GM19397 (cell line): Measurements from ENCODE around the gene GFI1B.
"Not testable (repeated sequence)": the region's sequence is repeated elsewhere in the genome, so short reads cannot be mapped to it uniquely, and the experiment has no call there.

Experiments
- ATAC-seq: cut with Tn5 transposase; IDR thresholded peaks from one replicate; pipeline ENCODE4 v1.9.1; 2021; ENCODE audit warnings: mild to moderate bottlenecking, moderate library complexity; ENCODE audit not compliant: unreplicated experiment

The GFI1B gene

DNA sequence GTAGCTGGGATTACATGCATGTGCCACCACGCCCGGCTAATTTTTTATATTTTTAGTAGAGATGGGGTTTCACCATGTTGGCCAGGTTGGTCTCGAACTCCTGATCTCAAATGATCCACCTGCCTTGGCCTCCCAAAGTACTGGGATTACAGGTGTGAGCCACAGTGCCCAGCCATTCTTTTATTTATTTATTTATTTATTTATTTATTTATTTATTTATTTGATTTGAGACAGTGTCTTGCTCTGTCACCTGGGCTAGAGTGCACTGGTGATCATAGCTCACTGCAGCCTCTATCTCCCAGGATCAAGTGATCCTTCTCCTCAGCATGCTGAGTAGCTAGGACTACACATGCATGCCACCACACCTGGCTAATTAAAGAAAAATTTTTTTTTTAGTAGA, 10.6 kb upstream of the GFI1B start:
- ATAC-seq: not testable (repeated sequence)

- ATAC-seq: no peak
Measured at GRCh38 chr9:132969783-132970182, 8.7 kb upstream of the GFI1B start.

DNA sequence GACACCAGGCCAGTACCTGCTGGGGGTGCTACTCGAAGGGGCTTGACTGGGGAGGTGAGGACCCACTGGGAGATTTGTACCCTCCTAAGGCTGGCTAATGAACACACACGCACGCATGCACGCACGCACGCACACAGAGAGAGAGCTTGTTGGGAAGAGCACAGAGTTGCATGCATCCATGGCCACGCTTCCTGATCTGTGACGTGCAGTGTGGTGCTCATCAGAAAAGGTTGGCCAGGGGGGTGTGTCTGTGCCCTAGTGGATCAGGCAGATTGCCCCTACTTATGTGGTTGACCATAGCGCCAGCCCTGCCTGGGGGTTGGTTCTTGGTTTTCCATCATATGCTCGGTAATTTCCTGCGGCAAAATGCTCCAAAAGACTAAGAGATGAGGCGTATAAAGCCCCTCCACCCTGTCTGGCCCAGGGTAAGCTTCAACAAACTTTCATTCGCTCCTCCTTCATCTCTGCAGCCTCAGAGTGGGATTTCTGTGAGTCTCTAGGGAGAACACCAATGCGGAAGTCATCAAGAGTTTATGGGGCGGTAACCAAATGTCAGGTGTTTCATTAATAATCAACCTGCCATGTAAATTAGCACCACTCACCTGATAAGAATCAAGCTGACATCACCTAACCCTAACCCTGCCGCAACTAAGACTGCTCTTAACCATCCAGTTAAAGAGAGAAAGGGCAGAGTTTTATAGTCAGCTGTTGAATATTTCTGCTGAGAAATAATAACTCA, 8.0 kb upstream of the GFI1B start:
- ATAC-seq: no peak

GRCh38 chr9:132973166-132973565, 5.3 kb upstream of the GFI1B start:
- ATAC-seq: no peak

GRCh38 chr9:132973713-132974112, 4.8 kb upstream of the GFI1B start:
- no peak for ATAC-seq

DNA sequence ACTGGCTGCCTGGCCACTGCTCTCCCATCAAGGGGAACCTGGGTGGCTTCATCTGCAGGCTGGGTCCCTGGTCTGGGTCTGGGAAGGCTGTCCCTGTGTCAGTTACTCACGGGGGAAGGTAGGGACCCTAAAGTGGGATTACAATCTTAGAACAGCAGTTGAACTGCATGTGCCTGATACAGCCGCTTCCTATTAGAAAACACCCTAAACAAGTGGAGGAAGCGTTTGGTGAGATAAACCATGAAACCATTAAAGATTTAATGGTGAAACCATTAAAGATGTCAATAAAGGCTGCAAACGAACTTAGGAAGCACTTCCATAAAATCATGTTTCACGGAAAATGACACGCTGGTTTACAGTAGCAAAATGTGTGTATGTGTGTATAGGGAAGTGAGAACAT, 2.5 kb upstream of the GFI1B start:
- no peak for ATAC-seq

GRCh38 chr9:132976571-132976970, 1.9 kb upstream of the GFI1B start:
- no peak for ATAC-seq

DNA sequence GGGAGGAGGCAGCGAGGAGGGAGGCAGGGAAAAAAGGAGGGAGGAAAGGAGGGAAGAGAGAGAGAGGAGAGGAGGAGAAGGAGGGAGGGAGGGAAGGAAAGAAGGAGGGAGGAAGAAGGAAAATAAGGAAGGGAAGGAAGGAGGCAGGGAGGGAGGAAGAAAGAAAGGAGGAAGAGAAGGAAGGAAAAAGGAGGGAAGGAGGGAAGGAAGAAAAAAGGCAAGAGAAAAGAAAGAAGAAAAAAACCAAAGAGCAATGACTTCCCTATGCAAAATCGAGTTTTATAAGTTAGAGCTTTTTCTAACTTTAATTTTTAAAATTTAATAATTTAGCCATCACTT, 413 bp upstream of the GFI1B start:
- no peak for ATAC-seq

GRCh38 chr9:132980157-132980556, 1.7 kb downstream of the GFI1B start:
- no peak for ATAC-seq

GRCh38 chr9:132982458-132982857, 4.0 kb downstream of the GFI1B start:
- no peak for ATAC-seq

- ATAC-seq: no peak
Measured at GRCh38 chr9:132983491-132984201, 5.2 kb downstream of the GFI1B start.

DNA sequence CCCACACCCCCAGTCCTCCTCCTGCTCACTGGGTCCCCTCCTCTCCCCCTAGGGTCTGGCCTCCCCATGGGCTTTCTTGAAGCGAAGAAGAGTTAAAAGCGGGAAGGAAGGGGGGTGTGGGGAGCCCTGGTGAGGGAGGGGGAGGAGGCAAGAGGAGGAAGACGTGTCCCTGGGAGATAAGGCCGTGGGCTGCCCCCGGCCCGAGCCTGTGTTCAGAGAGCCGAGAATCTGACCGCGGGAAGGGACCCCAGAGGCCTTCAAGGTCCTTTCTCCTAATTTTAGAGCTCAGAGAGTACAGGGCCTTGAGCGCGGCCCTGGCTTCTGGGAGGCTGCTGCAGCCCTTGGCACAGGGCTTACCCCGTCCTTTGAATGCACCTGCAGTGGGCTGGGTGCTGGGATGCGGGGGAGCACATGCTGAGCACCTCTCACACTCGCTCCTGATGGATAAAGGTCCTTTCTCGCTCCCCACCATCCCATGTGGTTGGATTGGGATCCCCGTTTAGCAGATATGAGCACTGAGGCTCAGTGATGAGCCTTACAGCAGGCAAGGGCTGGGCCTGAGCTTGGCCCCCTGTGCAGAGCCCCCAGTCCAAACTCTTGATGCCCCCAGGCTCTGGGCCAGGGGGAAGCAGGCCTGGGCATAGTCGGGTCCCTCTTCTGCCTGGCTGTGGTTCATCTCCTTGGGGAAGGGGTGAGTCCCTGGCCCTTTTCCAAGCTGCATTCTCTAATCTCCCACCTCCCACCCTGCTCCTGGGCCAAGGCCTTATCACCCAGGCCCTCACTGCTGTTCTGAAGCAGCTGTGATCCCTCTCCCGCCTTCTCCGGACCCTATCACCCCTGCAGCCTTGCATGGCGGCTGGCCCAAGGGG, 5.9 kb downstream of the GFI1B start:
- no peak for ATAC-seq

- ATAC-seq: no peak
Measured at GRCh38 chr9:132985071-132985350, 6.5 kb downstream of the GFI1B start.

GRCh38 chr9:132985489-132985888, 7.0 kb downstream of the GFI1B start:
- no peak for ATAC-seq

DNA sequence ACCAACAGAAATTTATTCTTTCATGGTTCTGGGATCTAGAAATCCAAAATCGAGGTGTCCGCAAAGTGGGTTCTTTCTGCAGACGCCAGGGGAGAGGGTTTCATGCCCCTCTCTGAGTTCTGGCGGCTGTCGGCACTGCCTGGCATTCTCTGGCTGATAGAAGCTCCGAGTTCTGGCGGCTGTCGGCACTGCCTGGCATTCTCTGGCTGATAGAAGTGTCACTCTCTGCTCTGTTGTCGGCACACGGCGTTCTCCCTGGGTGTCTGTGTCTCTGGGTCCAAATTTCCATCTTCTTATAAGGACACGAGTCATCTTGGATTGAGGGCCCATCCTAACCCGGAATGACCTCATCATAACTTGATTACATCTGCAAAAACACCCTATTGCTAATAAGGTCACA, 7.6 kb downstream of the GFI1B start:
- no peak for ATAC-seq

DNA sequence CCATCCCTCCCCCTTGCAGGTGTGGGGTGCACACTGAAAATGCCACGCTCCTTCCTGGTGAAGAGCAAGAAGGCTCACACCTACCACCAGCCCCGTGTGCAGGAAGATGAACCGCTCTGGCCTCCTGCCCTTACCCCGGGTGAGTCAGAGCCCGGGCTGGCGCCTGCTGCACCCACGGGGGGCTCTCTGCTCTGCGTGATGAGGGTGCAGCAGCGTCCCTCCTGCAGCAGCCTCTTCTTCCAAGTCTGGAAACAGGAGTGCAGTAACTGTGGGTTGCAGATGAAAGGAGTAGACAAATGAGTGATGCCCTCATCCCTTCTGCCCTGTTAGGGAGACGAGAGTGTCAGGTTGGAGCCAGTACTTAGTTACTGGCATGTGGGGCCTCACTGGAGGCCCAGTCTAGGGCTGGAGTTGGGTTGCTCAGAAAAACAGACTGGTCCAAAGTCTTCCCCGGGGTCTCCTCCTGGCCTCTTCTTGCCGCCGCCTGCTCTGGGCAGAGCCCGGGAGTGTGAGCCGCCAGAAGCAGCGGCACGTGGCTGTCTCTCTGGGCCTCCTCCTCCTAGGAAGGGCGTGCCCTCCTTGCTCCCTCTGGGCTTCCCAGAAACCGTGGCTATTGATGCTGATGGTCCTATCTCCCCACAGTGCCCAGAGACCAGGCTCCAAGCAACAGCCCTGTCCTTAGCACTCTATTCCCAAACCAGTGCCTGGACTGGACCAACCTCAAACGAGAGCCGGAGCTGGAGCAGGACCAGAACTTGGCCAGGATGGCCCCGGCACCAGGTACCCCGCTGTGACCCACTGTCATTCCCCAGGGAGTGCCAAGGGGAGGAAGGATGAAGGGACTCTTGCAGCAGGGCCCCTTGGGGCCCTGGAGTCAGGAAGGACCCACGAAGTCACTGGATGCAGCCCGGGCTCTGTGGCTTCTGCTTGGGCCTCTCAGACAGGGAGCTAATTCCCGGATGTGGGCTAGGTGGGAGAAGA, 8.4 kb downstream of the GFI1B start:
- no peak for ATAC-seq

- ATAC-seq: no peak
Measured at GRCh38 chr9:132988244-132989013, 9.9 kb downstream of the GFI1B start.

GRCh38 chr9:132989014-132989310, 10.5 kb downstream of the GFI1B start:
- ATAC-seq: no peak

DNA sequence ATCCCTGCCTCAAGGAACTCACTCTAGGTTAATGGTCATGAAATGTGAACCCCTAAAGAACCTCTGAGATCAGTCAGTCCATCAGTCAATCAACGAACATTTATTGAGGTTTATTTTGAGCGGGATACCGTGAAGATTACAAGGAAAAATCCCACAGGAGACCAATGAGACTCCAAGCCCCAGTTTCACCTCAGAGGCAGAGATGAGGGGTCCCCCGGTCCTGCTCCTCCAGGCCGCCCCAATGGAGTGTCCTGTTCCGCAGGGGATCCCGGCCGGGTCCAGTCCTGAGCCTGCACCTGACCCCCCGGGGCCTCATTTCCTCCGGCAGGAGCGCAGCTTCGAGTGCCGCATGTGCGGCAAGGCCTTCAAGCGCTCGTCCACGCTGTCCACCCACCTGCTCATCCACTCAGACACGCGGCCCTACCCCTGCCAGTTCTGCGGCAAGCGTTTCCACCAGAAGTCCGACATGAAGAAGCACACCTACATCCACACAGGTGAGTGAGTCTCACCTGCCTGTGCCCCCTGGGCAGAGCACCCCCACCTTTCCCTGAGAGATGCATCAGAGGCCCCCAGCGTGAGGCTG, 11.0 kb downstream of the GFI1B start:
- ATAC-seq: no peak

- ATAC-seq: not testable (repeated sequence)
Measured at GRCh38 chr9:132989998-132990557, 11.6 kb downstream of the GFI1B start.
